ENCODE measurements around the gene AP4E1.

DNA sequence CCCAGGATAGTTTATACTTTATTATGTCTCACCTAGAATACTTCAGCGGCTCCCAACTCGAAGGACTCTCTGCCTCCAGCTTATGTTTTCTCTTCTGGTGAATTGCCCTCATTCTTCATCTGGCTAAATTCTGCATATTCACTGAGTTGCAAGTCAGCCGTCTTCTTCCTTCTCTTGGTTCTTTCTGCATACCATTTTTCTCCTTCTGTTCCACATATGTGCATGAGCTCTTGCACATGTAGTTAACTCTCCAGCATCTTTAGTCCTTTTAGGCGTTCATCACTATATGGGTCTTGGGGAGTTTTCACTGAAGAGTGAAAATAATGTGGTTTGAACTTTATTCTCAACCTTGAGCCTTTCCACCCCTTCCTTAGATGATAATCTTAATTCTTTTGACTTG lies 70.1 kb downstream of the AP4E1 start:
- no peak for TF ChIP-seq TAF1 (IDR thresholded peaks at IDR 0.05; ENCODE audit: low read depth)
- TF ChIP-seq, protein P1, sequence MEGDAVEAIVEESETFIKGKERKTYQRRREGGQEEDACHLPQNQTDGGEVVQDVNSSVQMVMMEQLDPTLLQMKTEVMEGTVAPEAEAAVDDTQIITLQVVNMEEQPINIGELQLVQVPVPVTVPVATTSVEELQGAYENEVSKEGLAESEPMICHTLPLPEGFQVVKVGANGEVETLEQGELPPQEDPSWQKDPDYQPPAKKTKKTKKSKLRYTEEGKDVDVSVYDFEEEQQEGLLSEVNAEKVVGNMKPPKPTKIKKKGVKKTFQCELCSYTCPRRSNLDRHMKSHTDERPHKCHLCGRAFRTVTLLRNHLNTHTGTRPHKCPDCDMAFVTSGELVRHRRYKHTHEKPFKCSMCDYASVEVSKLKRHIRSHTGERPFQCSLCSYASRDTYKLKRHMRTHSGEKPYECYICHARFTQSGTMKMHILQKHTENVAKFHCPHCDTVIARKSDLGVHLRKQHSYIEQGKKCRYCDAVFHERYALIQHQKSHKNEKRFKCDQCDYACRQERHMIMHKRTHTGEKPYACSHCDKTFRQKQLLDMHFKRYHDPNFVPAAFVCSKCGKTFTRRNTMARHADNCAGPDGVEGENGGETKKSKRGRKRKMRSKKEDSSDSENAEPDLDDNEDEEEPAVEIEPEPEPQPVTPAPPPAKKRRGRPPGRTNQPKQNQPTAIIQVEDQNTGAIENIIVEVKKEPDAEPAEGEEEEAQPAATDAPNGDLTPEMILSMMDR (IDR thresholded peaks at IDR 0.05; ENCODE audit: poor library complexity, severe bottlenecking) = no peak
- no peak for TF ChIP-seq RAD21 (conservative IDR thresholded peaks at IDR 0.05)
- no peak for TF ChIP-seq EP300 (conservative IDR thresholded peaks at IDR 0.05; ENCODE audit: poor library complexity, severe bottlenecking)
- no peak for TF ChIP-seq EZH2 (IDR thresholded peaks at IDR 0.05; ENCODE audit: borderline replicate concordance, insufficient read depth, low read length, poor library complexity, severe bottlenecking)
- TF ChIP-seq SMC3 (conservative IDR thresholded peaks at IDR 0.05; ENCODE audit: poor library complexity) = no peak
- no peak for TF ChIP-seq POLR2AphosphoS5 (IDR thresholded peaks at IDR 0.05)
